ENCODE results near the gene EEPD1.

GRCh38 chr7:36203071-36203790 lies 50.2 kb downstream of the EEPD1 start:
- TF ChIP-seq CTCF (IDR thresholded peaks at IDR 0.05; ENCODE audit: borderline replicate concordance, extremely low read depth, low read length, poor library complexity, severe bottlenecking) (no peak), EZH2 (IDR thresholded peaks at IDR 0.05; ENCODE audit: borderline replicate concordance, low read depth, low read length, severe bottlenecking) (no peak)

Data from DND-41 (cell line).